ENCODE results near the gene OSBPL10.
"Not testable (repeated sequence)": the region's sequence is repeated elsewhere in the genome, so short reads cannot be mapped to it uniquely, and the experiment has no call there.

Gene OSBPL10

DNA sequence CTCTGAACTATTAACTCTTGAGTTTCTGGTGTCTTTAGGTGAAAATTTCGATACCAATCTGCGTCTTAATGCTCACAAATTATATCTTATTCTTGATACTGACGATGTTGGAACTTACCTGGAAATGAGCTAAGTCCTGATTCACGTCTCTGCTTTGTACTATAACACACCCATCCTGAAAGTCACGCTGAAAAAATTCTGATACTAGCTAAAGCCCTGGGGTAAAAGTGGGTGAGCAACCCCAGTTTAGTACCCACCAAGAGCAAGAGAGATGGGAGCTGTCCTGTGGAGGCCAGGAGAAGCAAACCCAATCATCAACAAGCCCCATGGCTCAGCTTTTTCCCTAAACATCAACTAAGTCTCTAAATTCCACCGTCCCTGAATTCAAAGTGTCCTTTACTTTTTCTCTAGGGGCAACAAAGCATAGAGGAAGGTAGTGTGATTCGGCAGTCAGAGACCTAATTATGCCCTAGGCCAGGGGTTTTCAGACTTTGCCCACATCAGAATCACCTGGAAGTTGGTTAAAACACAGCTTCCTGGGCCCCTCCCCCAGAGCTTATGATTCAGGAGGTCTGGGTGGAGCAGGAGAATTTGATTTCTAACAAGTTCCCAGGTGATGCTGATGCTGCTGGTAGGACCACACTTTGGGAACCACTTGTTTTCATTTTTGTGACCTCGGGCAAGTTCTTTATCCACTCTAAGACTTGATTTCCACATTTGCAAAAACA lies 90.2 kb downstream of the OSBPL10 start:
- DNase-seq (ENCODE audit: low read depth) = no peak

DNA sequence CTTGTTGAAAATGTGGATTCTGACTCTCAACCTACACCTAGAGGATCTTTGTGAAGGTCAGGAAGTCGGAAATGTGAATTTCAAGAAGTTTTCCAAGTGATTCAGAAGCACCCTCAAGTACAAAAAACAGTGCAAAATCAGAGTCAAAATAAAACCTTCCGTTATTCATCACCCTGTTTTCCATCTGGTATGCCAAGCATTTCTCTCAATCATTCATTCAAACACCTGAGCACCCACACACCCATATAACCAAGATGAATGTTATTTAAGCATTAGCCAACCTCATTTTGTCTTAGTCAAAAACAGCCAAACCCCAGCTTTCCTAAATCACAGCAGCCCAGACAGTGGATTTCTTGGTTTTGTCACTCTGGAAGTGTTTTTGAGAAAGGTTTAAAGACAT lies 91.1 kb downstream of the OSBPL10 start:
- DNase-seq (ENCODE audit: low read depth) = no peak

DNA sequence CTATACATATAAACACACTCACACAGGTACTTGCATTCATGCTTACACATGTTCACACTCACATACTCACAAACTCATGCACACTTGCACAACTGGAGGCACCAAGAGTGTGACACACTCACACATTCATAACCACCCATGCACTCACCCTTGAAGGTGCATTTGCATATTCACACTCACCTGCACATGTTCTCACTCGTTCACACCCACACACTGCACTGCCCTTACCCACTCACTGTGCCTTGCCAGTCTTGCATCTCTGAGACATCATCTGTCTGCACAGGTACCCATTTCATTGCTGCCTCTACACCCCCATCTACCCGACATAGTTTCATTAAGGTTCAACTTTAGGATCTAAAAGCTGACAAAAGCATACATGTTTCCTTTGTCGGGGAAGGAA lies 95.8 kb downstream of the OSBPL10 start:
- no peak for DNase-seq (ENCODE audit: low read depth)

DNA sequence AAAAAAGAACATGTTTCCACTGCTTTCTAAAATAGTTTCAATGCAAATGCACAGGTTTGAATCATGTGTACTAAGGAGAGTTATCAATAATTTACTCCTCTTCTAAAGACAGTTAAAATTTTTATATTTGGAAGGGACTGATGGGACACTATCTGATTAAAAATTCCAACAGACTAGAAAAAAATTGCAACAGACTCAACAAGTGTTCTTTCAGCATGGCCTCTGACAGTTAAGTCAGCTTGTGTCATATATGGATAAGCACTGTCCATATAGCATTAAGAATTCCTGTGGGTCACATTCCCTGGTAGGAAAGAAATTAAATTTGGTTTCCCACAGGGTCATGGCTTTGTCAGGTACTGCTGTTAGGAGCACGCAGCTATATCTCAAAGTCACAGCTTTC lies 96.8 kb downstream of the OSBPL10 start:
- DNase-seq (ENCODE audit: low read depth) = no peak

DNA sequence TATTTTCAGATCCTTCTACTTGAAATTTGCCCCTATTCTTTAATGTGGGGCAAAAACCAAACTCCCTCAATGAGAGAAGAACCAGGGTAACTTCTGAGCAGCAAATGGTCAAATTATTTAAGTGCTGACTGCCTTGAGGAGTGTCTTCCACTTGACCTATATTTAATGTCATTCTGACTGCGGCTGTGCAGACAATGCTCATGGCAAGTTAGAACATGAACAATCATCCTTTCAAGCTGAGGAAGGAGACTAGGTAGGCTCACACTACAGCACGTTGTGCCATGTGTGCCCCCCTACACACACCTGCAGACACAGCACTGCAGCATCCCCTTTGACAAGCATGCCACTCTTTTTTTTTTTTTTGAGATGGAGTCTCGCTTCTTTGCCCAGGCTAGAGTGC lies 98.2 kb downstream of the OSBPL10 start:
- no peak for DNase-seq (ENCODE audit: low read depth)

DNA sequence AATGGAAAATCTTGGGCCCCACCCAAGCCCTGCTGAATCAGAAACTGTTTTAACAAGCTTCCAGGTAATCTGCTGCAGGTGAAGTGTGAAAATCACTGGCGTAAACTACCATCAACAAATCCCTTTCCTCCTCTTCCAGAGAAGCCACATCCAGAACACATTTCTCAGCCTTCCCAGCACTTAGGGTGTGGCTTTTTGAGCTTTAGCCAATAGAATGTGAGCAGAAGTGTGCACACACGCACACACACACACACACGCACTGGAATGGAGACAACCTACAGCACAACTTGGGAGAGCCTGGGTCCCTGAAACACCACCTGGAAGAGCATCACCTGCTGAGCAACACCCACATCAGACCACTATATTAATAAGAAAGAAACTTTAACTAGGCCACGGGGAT lies 98.6 kb downstream of the OSBPL10 start:
- DNase-seq (ENCODE audit: low read depth) = no peak

DNA sequence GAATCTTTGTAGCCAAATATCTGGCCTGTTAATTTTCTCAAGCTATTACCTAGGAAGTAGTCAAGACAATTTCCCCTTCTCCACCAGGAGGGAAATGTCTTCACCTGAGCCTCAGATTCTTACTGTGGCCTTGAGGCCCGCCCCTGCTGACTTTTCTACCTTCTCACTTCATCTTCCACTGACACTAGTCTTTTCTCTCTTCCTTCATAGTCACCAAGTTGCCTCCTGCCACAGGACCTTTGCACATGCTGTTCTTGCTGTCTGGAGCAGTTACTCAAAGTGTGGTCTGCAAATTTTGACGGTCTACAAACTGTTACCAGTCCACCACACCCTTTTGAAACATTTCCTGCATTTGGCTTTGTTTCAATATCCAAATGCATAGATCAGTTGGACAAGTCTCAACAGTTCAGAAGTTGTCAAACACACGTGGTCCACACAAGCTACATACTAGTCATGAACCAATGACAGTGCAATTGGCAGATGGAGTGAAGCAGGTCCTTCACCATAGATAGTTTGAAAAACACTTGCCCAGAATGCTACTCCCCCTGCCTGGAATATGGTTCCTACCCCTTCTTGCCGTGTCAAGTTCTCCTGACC lies 100.5 kb downstream of the OSBPL10 start:
- DNase-seq (ENCODE audit: low read depth) = no peak

DNA sequence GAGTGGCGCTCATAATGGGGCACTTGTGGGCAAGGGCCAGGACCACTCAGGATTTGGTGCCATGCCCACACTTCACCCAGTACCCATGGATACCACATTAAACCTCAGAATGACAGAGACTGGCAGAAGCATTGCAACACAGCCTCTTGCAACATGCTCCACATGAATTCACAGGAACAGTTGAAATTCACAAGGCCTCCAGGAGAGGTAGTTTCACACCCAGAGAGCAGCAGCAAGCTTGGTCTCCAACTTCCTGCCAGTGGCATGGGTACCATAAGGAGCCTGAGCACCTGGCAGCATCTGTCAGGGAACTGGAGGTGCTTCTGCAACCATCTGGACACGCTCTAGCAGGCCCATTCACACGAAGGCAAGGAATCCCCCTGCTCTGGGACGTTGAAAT lies 101.0 kb downstream of the OSBPL10 start:
- DNase-seq (ENCODE audit: low read depth) = peak; percentile 27

DNA sequence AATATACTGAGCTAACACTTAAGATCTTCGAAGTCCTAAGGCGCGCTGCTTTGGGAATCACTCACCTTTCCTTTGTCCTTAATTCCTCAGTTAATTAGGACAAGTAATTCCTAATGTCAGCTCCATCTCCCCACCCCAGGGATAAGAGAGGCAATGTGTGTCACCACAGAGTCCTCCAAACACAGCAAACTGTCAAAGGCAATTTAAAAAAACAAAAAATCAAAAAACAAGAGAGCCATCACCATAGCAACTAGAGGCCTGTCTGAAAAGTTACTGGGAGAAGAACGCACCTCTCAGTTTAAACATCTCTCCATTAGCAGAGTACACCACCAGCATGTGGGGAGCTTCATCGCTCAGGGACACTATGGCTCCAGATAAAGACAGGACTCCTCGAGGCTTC lies 101.7 kb downstream of the OSBPL10 start:
- DNase-seq (ENCODE audit: low read depth) = no peak

DNA sequence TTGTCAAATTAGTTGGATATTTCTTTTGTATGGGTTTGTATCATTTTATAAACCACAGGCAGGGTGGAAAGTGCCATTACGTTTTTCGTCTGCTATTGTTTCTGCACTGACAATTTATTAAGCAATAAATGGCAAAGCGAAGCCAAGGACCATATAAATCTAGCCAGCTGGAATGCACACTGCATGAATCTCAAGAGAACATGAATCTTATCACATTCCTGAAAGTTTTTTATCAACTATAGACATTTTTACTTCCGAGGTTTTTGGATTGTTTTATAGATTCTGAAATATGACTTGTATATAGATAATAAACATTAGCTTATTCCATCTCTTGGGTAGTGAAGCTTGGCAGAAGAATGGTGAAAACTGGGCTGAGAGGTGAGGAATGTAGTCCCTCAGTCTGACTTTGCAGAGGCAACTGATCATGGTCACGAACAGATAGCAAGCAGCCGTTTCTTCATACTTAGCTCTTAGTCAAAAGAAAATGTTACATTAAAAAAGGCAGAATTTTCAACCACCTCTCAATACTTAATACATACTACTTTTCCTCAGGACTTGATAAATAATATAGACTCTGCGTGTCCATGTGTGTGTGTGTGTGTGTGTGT lies 102.7 kb downstream of the OSBPL10 start:
- no peak for DNase-seq (ENCODE audit: low read depth)

DNA sequence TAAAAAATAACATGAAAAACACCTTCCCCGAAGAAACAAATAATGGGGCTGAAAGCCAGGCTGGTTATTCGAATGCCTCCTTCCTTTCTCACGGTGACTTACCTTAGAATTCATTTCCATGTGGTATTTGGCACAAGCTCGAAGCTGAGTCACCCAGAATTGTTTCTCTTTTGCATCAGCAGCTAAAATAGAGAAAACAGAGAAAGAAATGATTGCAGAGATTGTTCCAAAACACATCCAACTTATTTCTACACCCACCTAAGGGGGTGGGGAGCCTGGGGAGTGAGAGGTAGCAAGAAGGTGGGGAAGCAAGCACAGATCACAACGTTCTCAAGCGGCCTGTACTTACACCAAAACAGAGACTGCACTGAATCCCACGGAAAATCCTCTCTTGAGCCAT lies 104.7 kb downstream of the OSBPL10 start:
- peak; percentile 48 for DNase-seq (ENCODE audit: low read depth)

DNA sequence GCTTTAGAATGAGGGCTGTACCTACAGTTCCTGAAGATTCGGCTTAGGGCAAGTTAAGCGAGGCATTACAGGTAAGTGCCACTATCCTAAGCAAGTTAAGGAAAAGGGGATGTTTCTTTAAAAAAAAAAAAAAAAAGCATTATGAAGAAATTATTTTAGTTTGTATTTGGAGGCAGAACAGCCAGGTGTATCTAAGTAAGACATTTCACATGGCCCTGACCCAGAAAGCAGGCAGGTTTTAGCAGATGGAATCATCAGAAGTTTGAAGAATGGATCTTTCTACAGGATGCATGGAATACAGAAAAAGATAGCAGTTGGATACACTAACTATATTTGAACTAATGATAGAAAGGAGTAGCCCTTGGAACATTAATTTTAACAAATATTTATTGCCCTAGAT lies 105.6 kb downstream of the OSBPL10 start:
- DNase-seq (ENCODE audit: low read depth) = no peak

DNA sequence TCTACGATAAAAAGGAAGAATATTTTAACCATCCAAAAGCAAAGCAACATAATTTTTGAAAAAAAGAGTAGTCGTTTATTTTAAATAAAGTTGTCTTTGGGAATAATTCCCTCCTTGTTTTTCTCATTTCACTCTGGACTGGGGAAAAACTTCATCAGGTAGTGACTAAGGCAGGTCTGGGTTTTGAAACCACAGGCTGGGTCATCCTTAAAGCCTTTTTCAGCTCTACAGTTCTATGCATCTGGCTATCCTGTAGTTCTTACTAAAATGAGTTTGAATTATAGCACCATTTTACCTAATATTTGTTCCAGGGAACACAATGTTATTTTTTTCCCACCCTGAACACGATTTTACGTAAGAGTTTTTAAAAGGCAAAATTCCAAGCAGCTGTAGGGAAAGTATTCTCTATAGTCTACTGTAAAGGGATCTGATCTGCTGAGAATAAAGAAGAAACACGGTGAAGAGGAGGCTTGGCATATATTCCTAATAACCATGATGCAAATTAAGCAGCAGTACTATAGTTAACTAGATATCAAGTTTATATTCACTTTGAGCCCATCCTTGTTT lies 107.7 kb downstream of the OSBPL10 start:
- no peak for DNase-seq (ENCODE audit: low read depth)

DNA sequence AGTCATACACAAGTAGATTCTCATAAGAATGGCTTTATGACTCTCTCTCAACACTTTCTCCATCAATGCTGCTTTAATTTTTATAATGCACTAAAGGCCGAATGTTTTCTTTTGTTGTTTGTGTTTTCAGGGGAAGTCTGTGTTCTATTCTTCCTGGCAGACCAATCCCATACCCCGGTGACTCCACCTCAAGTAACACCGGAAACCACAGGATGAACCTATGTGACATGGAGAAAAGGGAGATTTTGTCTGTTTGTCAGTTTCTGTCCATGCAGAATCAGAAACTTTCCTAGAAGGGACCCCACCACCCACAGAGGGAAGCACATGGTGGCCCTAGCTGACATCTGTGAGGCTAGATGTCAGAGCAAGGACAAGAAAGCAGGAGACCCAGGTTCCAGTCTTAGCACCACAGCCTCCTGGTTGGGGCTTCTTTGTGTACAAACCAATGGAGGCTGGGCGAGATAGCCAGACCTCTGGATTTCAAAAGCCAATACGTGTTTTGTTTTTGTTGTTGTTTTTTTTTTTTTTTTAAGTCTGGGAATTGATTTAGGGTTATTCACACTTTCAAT lies 109.0 kb downstream of the OSBPL10 start:
- DNase-seq (ENCODE audit: low read depth) = no peak

DNA sequence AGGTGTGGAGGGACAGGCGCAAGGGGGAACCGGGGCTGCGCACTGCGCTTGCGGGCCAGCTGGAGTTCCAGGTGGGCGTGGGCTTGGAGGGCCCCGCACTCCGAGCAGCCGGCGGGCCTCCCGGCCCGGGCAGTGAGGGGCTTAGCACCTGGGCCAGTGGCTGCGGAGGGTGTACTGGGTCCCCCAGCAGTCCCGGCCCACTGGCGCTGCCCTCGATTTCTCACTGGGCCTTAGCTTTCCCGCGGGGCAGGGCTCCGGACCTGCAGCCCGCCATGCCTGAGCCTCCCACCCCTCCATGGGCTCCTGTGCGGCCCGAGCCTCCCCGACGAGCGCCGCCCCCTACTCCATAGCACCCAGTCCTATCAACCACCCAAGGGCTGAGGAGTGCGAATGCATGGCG lies 111.0 kb downstream of the OSBPL10 start:
- not testable (repeated sequence) for DNase-seq (ENCODE audit: low read depth)

DNA sequence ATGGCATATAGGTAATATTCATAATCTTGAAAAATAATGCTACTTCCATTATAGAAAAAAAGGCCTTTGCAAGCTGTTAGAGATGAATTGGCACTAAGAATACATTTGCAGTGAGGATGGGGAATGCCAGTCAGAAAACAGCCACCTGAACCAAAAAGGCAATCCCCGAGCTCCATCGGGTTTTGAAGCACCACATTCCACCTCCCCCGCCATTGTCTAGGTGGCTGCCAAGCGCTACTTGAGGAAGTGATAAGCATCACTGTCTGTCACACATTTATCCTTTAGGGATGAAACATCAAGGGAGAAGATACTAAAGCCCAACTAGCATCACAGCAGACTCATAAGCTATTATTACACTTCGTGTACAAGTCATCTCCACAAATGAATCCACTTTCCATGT lies 112.8 kb downstream of the OSBPL10 start:
- DNase-seq (ENCODE audit: low read depth) = no peak

DNA sequence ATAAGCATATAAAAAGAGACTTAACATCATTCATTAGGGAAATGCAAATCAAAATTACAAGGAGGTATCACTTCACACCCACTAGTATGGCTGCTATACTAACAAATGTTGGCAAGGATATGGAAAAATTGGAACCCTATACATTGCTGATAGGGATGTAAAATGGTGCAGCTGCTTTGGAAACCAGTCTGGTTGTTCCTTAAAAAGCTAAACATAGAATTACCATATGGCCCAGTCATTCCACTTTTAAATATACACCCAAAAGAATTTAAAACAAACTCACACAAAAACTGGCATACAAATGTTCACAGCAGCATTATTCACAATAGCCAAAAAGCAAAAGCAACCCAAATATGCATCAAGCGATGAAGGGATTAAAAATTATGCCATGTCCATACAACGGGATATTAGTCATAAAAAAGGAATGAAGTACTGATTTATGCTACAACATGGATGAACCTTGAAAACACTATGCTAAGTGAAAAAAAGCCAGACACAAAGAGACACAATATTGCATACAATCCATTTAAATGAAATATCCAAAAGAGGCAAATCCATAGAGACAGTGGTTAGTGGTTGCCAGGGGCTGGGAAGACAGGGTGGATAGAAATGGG lies 118.3 kb downstream of the OSBPL10 start:
- DNase-seq (ENCODE audit: low read depth) = no peak

DNA sequence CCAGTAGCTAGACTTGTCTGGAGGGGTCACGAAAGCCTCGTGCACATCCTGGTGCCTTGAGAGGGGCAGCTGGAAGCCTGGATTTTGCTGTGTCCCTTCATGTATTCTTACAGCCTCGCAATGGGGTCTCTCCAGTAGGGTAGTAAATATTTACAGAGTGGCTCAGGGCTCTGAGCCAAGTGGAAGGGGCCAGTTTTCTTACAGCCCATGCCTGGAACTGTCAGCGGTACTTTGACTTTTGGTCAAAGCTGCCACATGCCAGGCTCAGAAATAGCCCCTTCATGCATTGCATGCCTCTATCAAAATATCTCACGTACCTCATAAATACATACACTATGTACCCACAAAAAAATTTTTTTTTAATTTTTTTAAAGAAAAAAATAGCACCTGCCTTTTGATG lies 119.2 kb downstream of the OSBPL10 start:
- no peak for DNase-seq (ENCODE audit: low read depth)

DNA sequence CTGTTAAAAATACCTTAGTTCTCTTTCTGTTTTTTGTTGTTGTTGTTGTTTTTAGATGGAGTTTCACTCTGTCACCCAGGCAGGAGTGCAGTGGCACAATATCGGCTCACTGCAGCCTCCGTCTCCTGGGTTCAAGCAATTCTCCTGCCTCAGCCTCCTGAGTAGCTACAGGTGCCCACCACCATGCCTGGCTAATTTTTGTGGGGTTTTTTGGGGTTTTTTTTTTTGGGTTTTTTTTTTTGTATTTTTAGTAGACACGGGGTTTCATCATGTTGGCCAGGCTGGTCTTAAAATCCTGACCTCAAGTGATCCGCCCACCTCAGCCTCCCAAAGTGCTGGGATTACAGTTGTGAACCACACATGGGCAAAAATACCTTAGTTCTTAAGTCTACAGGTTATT lies 120.4 kb downstream of the OSBPL10 start:
- DNase-seq (ENCODE audit: low read depth) = not testable (repeated sequence)

DNA sequence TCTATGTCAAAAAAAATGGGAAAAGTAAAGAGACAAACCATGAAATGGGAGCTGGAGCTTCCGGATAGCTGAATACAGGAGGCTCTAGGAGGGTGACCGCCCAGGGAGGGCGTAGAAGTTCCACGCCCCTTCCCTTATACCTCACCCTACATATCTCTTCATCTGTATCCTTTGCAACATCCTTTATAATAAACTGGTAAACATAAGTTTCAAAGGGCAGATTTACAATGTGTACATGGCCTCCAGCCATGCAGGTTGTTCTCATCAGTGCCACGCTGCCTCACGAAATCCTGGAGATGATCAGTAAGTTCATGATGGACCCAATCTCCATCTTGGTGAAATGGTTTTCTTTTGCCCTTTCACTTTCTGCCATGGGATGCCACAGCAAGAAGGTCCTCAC lies 121.8 kb downstream of the OSBPL10 start:
- no peak for DNase-seq (ENCODE audit: low read depth)

DNA sequence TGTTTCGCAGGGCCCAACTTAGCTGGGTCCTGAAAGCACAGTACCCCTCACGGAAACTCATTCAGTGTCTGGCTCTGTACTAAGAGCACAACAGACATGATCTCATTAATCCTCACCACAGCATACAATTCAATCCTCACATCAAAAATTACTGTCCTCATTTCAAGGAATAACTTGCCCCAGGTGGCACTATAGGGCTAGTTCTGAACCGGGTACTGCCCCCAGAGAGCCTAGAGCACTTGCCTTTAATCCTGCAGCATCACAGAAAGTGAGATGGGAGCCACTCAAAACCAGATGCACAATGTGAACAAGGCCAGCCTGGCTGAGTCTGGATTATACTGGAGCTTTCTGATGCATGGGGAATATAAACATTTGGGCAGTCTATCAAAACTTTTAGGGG lies 122.6 kb downstream of the OSBPL10 start:
- no peak for DNase-seq (ENCODE audit: low read depth)

DNA sequence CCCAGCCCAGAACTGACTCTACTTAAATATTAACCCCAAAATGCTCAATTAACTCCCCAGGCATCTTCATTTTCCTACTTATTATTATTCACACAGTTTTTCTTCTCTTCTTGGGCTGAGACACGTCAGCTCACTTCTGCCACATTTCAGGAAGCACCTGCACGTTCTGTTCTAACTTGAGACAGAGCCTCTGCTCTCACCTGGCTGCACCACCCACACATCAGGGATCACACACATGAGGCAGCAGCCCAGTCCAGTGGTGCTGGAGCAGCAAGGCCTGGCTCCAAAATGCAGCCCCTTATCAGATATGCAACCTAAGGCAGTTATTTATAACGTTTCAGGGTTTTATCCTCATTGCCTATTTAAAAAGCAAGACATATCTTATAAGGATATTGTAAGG lies 127.5 kb downstream of the OSBPL10 start:
- DNase-seq (ENCODE audit: low read depth) = no peak

DNA sequence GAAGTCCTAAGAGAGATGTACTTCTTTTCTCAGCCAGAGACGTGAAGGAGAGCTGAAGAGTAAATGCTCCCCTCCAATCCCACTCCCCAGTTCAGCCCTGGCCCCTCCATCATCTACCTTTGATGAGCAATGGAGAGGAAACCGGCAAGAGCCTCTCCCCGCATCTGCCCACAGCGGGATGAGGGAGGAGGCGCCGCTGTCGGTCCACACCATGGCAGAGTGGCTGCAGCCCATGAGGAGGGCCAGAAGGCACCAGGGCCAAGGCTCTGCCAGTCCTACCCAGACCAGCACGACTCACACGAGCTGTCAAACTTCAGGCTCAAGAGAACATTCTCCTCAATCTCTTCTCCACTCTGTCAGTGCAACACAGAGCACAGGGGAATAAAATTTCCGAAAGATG lies 129.8 kb downstream of the OSBPL10 start:
- DNase-seq (ENCODE audit: low read depth) = no peak

Data from fibroblast of the conjunctiva (primary cell).